H9 (cell line): ENCODE data around the gene DENND1A. TPM values are rescaled to one million over a fixed set of nuclear protein-coding genes. Genes with fewer than 3 reads are reported as not detected.

Experiments used
- DNase-seq: peaks from one replicate; pipeline ENCODE4 v3.0.0-alpha.2; 2017
- H2AFZ ChIP-seq: one replicate; pipeline ENCODE4 v1.6.1; 2013; ENCODE audit warnings: mild to moderate bottlenecking, low read length, control low read depth, moderate library complexity
- H2AK5ac ChIP-seq: 2 replicates; pipeline ENCODE4 v1.6.1; 2013; ENCODE audit warnings: low read length, control low read depth, mixed read lengths; ENCODE audit not compliant: insufficient read length
- H2BK120ac ChIP-seq: one replicate; pipeline ENCODE4 v1.6.1; 2013; ENCODE audit warnings: low read depth, mild to moderate bottlenecking, low read length, control low read depth, inconsistent platforms; ENCODE audit not compliant: poor library complexity, severe bottlenecking
- H2BK12ac ChIP-seq: 2 replicates; pipeline ENCODE4 v1.6.1; 2013; ENCODE audit warnings: low read length, control low read depth, mixed read lengths, low read depth; ENCODE audit not compliant: insufficient read length
- H2BK15ac ChIP-seq: 2 replicates; pipeline ENCODE4 v1.6.1; 2013; ENCODE audit warnings: low read depth, low read length, control low read depth
- H2BK20ac ChIP-seq: one replicate; pipeline ENCODE4 v1.6.1; 2013; ENCODE audit warnings: low read depth, mild to moderate bottlenecking, low read length, control low read depth, inconsistent platforms; ENCODE audit not compliant: poor library complexity, severe bottlenecking
- H2BK5ac ChIP-seq: 2 replicates; pipeline ENCODE4 v1.6.1; 2013; ENCODE audit warnings: low read length, control low read depth, mixed read lengths; ENCODE audit not compliant: insufficient read length
- H3K14ac ChIP-seq: 2 replicates; pipeline ENCODE4 v1.6.1; 2013; ENCODE audit warnings: low read length, control low read depth; ENCODE audit not compliant: insufficient read depth
- H3K18ac ChIP-seq: 2 replicates; pipeline ENCODE4 v1.6.1; 2013; ENCODE audit warnings: low read depth, mild to moderate bottlenecking, mixed read lengths, low read length, control low read depth; ENCODE audit not compliant: insufficient read length
- H3K23ac ChIP-seq: 2 replicates; pipeline ENCODE4 v1.6.1; 2013; ENCODE audit warnings: low read length, control low read depth, mixed read lengths, low read depth; ENCODE audit not compliant: insufficient read length
- H3K23me2 ChIP-seq: 2 replicates; pipeline ENCODE4 v1.6.1; 2013; ENCODE audit warnings: low read depth, mild to moderate bottlenecking, mixed read lengths, low read length, control low read depth; ENCODE audit not compliant: insufficient read length, poor library complexity, severe bottlenecking
- H3K27ac ChIP-seq: 2 replicates; pipeline ENCODE4 v1.5.1; 2013; ENCODE audit warnings: low read length, control low read depth, mixed read lengths, low read depth; ENCODE audit not compliant: insufficient read length
- H3K27me3 ChIP-seq: 2 replicates; pipeline ENCODE4 v1.6.1; 2013; ENCODE audit warnings: low read length, control low read depth, inconsistent platforms; ENCODE audit not compliant: insufficient read depth
- H3K4ac ChIP-seq: 2 replicates; pipeline ENCODE4 v1.6.1; 2013; ENCODE audit warnings: low read depth, mild to moderate bottlenecking, control low read depth, inconsistent platforms, low read length, moderate library complexity
- H3K4me1 ChIP-seq: 2 replicates; pipeline ENCODE4 v1.6.1; 2013; ENCODE audit warnings: low read length, control low read depth, inconsistent platforms; ENCODE audit not compliant: insufficient read depth
- H3K4me2 ChIP-seq: 2 replicates; pipeline ENCODE4 v1.6.1; 2013; ENCODE audit warnings: low read length, control low read depth, mixed read lengths; ENCODE audit not compliant: insufficient read length, insufficient read depth
- H3K56ac ChIP-seq: 2 replicates; pipeline ENCODE4 v1.6.1; 2013; ENCODE audit warnings: low read depth, mild to moderate bottlenecking, mixed read lengths, low read length, control low read depth; ENCODE audit not compliant: insufficient read length
- H3K79me1 ChIP-seq: 2 replicates; pipeline ENCODE4 v1.6.1; 2013; ENCODE audit warnings: low read depth, mild to moderate bottlenecking, moderate library complexity, low read length, control low read depth, inconsistent platforms; ENCODE audit not compliant: insufficient read depth, poor library complexity, severe bottlenecking
- H3K79me2 ChIP-seq: 2 replicates; pipeline ENCODE4 v1.6.1; 2013; ENCODE audit warnings: low read length, control low read depth, inconsistent platforms; ENCODE audit not compliant: insufficient read depth
- H3K9ac ChIP-seq: 2 replicates; pipeline ENCODE4 v1.6.1; 2013; ENCODE audit warnings: low read length, control low read depth, mixed read lengths; ENCODE audit not compliant: insufficient read length; ENCODE audit errors: extremely low read depth
- H3K9me3 ChIP-seq: one replicate; pipeline ENCODE4 v1.6.1; 2013; ENCODE audit warnings: low read depth, low read length, inconsistent platforms; ENCODE audit not compliant: control insufficient read depth
- H3T11ph ChIP-seq: one replicate; pipeline ENCODE4 v1.6.1; 2013; ENCODE audit warnings: mild to moderate bottlenecking, low read length, control low read depth, inconsistent platforms
- H4K20me1 ChIP-seq: one replicate; pipeline ENCODE4 v1.6.1; 2013; ENCODE audit not compliant: control insufficient read depth, insufficient read length, insufficient read depth
- H4K5ac ChIP-seq: 2 replicates; pipeline ENCODE4 v1.6.1; 2013; ENCODE audit warnings: low read depth, mild to moderate bottlenecking, mixed read lengths, low read length, control low read depth; ENCODE audit not compliant: insufficient read length
- H4K8ac ChIP-seq: replicated peaks from 2 replicates; pipeline ENCODE4 v1.6.1; 2013; ENCODE audit warnings: low read length, control low read depth, mixed read lengths, low read depth; ENCODE audit not compliant: insufficient read length
- H4K91ac ChIP-seq: 2 replicates; pipeline ENCODE4 v1.6.1; 2013; ENCODE audit warnings: low read depth, mild to moderate bottlenecking, moderate library complexity, mixed read lengths, low read length, control low read depth; ENCODE audit not compliant: insufficient read length
- H3K27ac Mint-ChIP-seq, 3 experiments: 2 replicates in 2 of 3; 3 replicates in 1 of 3; pipeline ENCODE4 v1.8.0; 2020 to 2021; ENCODE audit warnings: mixed read lengths in 3 of 3, mild to moderate bottlenecking in 1 of 3, moderate library complexity in 1 of 3
- H3K27me3 Mint-ChIP-seq: 2 replicates; pipeline ENCODE4 v1.8.0; 2021; ENCODE audit warnings: low read depth, mild to moderate bottlenecking, moderate library complexity, mixed read lengths
- H3K36me3 Mint-ChIP-seq, 3 experiments: 2 replicates in 2 of 3; 3 replicates in 1 of 3; pipeline ENCODE4 v1.8.0; 2020 to 2021; ENCODE audit warnings: low read depth in 3 of 3, mixed read lengths in 3 of 3; ENCODE audit not compliant: insufficient read depth in 1 of 3
- H3K4me1 Mint-ChIP-seq, 2 experiments: 2 replicates each; pipeline ENCODE4 v1.8.0; 2020; ENCODE audit warnings: mixed read lengths in 2 of 2
- H3K4me3 Mint-ChIP-seq, 2 experiments: 2 replicates in 1 of 2; 3 replicates in 1 of 2; pipeline ENCODE4 v1.8.0; 2020 to 2021; ENCODE audit warnings: mild to moderate bottlenecking in 2 of 2, mixed read lengths in 2 of 2, moderate library complexity in 1 of 2
- H3K9me3 Mint-ChIP-seq, 2 experiments: 2 replicates in 1 of 2; 3 replicates in 1 of 2; pipeline ENCODE4 v1.8.0; 2020; ENCODE audit warnings: mild to moderate bottlenecking in 2 of 2, mixed read lengths in 2 of 2, moderate library complexity in 1 of 2
- CTCF ChIP-seq: fragments of 200-600 bp; sonication (generic); conservative IDR thresholded peaks from 3 replicates; pipeline ENCODE4 v1.8.0; 2021; ENCODE audit warnings: antibody characterized with exemption, mild to moderate bottlenecking
- WGBS: extraction: QIAGEN DNeasy Blood & Tissue Kit; methylation state at CpG from one replicate; pipeline ENCODE4 v1.1.7; 2013; ENCODE audit warnings: missing lambda C conversion rate, low lambda C conversion rate, mixed read lengths; ENCODE audit not compliant: insufficient read length; ENCODE audit errors: extremely low coverage; 5-methylcytosine and 5-hydroxymethylcytosine counted together
- total RNA-seq: library from RNA; stranded (reverse); gene quantifications from 2 replicates; pipeline ENCODE4 v1.2.1, GENCODE V29; 2021

The DENND1A gene
- total RNA-seq, 1 experiment from 2014 or later, result 20.4 TPM

- Histone ChIP-seq H3K4me1 (0 out of 2 replicates have a peak, but pooled peaks cover 2% of the 10 kb centered on the region), H3K23ac (no peak overlapping the region), H3K27me3 (no peaks in the 10 kb centered on the region), H3K23me2 (no peaks in the 10 kb centered on the region), H3K9ac (no peak overlapping the region), H2BK20ac (no peak overlapping the region), H2BK120ac (no peak overlapping the region), H3K9me3 (no peaks in the 10 kb centered on the region), H4K20me1 (no peaks in the 10 kb centered on the region), H3K27ac (no peak overlapping the region), H3K4ac (no peak overlapping the region), H4K8ac (no peak overlapping the region), H2BK15ac (no peak overlapping the region), H2BK5ac (no peak overlapping the region), H4K5ac (no peak overlapping the region), H3T11ph (no peak overlapping the region), H2AK5ac (no peak overlapping the region), H2AFZ (no peak overlapping the region), H2BK12ac (no peak overlapping the region), H3K79me2 (no peaks in the 10 kb centered on the region), H3K4me2 (no peak overlapping the region), H3K18ac (no peak overlapping the region), H3K79me1 (no peaks in the 10 kb centered on the region), H3K56ac (no peak overlapping the region), H3K14ac (no peak overlapping the region), H4K91ac (no peak overlapping the region)
- peaks cover 20 to 26% (median 22%) of the 10 kb centered on the region in 3 experiments for H3K36me3 Mint-ChIP-seq
- DNase-seq, result no peak
- TF ChIP-seq CTCF, result no peak
- no CpG with 5 or more reads among the region's 1 CpG for WGBS
- no peak overlapping the region for H3K27ac Mint-ChIP-seq
- H3K4me3 Mint-ChIP-seq, result no peak overlapping the region
- peaks cover 24 to 37% of the 10 kb centered on the region in 2 experiments for H3K4me1 Mint-ChIP-seq
- H3K27me3 Mint-ChIP-seq, result no peaks in the 10 kb centered on the region
- peaks cover 0 to 14% of the 10 kb centered on the region in 2 experiments; a peak in 3 of 5 replicates for H3K9me3 Mint-ChIP-seq
Measured at GRCh38 chr9:123659358-123659757, 270.6 kb downstream of the DENND1A start.
